ENCODE results near the gene EVA1B. TPM values are rescaled to one million over a fixed set of nuclear protein-coding genes. Genes with fewer than 3 reads are reported as not detected.
A peak's percentile ranks its signal among the peaks of the same experiment; 100 is the strongest.

EVA1B gene
- total and polyA plus RNA-seq, 4 donors, result 31.2 to 59.5 (median 33.7) TPM

- Histone ChIP-seq H3K27ac (ENCODE audit: low read depth in 1 of 2, low read length in 1 of 2) (peak overlapping the region in 1 of 2 donors; percentile 8), H3K4me1 (ENCODE audit: control insufficient read depth in 5 of 5, insufficient read depth in 5 of 5, low read length in 5 of 5) (peaks cover 4 to 20% (median 17%) of the 10 kb centered on the region in 5 donors)
- 90 to 93% methylated on average over 4 of the region's 4 CpGs for WGBS, 2 donors
Measured at GRCh38 chr1:36367798-36368197, 44.4 kb upstream of the EVA1B start.

DNA sequence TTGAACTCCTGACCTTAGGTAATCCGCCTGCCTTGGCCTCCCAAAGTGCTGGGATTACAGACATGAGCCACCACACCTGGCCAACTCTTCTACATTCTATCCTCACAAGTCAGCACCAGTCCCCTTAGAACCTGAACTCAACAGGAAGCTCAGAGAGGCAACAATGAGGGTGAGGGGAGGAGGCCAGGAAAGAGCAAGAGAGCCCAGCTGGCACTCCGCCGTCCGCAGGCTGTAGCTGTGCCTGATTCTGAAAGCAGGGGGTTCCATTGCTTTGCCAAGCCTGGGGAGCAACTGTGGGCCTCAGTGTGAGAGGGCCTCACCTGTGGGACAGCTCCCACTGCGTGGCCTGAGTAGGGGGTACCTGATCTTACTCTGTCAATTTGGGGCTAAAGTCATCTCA, 43.6 kb upstream of the EVA1B start:
- no peak for TF ChIP-seq CTCF (IDR thresholded peaks at IDR 0.05; ENCODE audit: control extremely low read depth, extremely low read depth)
- peaks cover 0 to 18% (median 11%) of the 10 kb centered on the region in 5 donors for H3K4me1 ChIP-seq (ENCODE audit: control insufficient read depth in 5 of 5, insufficient read depth in 5 of 5, low read length in 5 of 5)
- peaks cover 0 to 13% (median 0%) of the 10 kb centered on the region in 4 donors for H3K36me3 ChIP-seq (ENCODE audit: control insufficient read depth in 4 of 4, insufficient read depth in 4 of 4, low read length in 4 of 4)
- 66% methylated on average over 5 of the region's 5 CpGs for WGBS, 2 donors
- no peak for ATAC-seq (ENCODE audit: insufficient read depth, low FRiP score)
- H3K27ac ChIP-seq (ENCODE audit: low read depth in 1 of 2, low read length in 1 of 2), result peak overlapping the region in 1 of 2 donors; percentile 33
- no peak for DNase-seq
- H3K4me3 ChIP-seq, result no peak overlapping the region
- no peaks in the 10 kb centered on the region for H3K27me3 ChIP-seq (ENCODE audit: control insufficient read depth in 3 of 3, insufficient read depth in 3 of 3, low read length in 2 of 3)
- no peak overlapping the region for H3K9ac ChIP-seq (ENCODE audit: insufficient read depth in 1 of 2, low read length in 2 of 2)
- H3K9me3 ChIP-seq (ENCODE audit: control insufficient read depth in 4 of 4, insufficient read depth in 3 of 4, low read length in 3 of 4), result no peaks in the 10 kb centered on the region

More at GRCh38 chr1:36367798-36368197, 44.4 kb upstream of the EVA1B start:
- no peak for TF ChIP-seq CTCF (IDR thresholded peaks at IDR 0.05; ENCODE audit: control extremely low read depth, extremely low read depth)
- H3K36me3 ChIP-seq (ENCODE audit: control insufficient read depth in 4 of 4, insufficient read depth in 4 of 4, low read length in 4 of 4), result peaks cover 0 to 9% (median 0%) of the 10 kb centered on the region in 4 donors
- no peak overlapping the region for H3K9ac ChIP-seq (ENCODE audit: insufficient read depth in 1 of 2, low read length in 2 of 2)
- H3K4me3 ChIP-seq, result no peak overlapping the region
- ATAC-seq (ENCODE audit: insufficient read depth, low FRiP score) (no peak), DNase-seq (no peak)
- no peaks in the 10 kb centered on the region for H3K27me3 ChIP-seq (ENCODE audit: control insufficient read depth in 3 of 3, insufficient read depth in 3 of 3, low read length in 2 of 3)
- H3K9me3 ChIP-seq (ENCODE audit: control insufficient read depth in 4 of 4, insufficient read depth in 3 of 4, low read length in 3 of 4), result no peaks in the 10 kb centered on the region

DNA sequence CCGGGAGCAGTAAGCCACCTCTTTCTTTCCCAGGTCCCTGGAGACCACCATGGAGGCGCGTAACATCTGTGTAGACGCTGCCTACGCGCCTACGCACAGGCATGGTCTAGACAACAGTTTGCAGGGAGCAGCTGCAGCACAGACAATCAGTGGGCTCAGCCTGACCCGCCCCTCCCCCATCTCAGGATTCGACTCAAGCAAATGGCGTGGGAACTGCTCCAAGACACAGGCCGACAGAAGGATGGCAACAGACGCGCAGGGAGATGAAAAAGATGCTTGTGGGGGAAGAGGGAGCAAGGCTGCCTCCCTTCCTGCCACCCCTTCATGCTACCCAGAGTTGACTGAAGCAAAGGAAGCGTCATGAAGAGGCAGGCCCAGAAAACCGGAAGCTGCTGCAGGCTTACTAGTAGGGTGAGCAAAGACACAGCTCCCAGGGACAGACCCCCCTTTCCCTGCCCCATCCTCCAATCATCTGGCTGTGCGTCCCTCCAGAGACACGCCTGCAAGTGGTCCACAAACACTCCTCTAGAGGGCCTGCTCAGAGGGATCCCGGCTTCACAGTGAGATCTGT, 42.7 kb upstream of the EVA1B start:
- peaks cover 0 to 19% (median 0%) of the 10 kb centered on the region in 4 donors for H3K36me3 ChIP-seq (ENCODE audit: control insufficient read depth in 4 of 4, insufficient read depth in 4 of 4, low read length in 4 of 4)
- H3K9ac ChIP-seq (ENCODE audit: insufficient read depth in 1 of 2, low read length in 2 of 2), result peak overlapping the region in 1 of 2 donors; percentile 46
- no peak overlapping the region for H3K4me3 ChIP-seq
- peaks cover 0 to 18% (median 9%) of the 10 kb centered on the region in 5 donors for H3K4me1 ChIP-seq (ENCODE audit: control insufficient read depth in 5 of 5, insufficient read depth in 5 of 5, low read length in 5 of 5)
- H3K9me3 ChIP-seq (ENCODE audit: control insufficient read depth in 4 of 4, insufficient read depth in 3 of 4, low read length in 3 of 4), result no peaks in the 10 kb centered on the region
- TF ChIP-seq CTCF (IDR thresholded peaks at IDR 0.05; ENCODE audit: control extremely low read depth, extremely low read depth), result no peak
- H3K27ac ChIP-seq (ENCODE audit: low read depth in 1 of 2, low read length in 1 of 2), result peak overlapping the region in 1 of 2 donors; percentile 75
- peak; percentile 93 to 94 (median 94) for DNase-seq
- WGBS, 2 donors, result 50 to 55% methylated on average over 18 of the region's 18 CpGs
- H3K27me3 ChIP-seq (ENCODE audit: control insufficient read depth in 3 of 3, insufficient read depth in 3 of 3, low read length in 2 of 3), result no peaks in the 10 kb centered on the region
- ATAC-seq (ENCODE audit: insufficient read depth, low FRiP score), result peak; percentile 54

Measured in lung (tissue), 12 donors.